Karpas-422 (cell line): ENCODE data around the gene ZNF804A. TPM values are rescaled to one million over a fixed set of nuclear protein-coding genes. Genes with fewer than 3 reads are reported as not detected.

Source experiments
- DNase-seq: peaks from one replicate; pipeline ENCODE4 v3.0.0-alpha.2; 2015
- H2AFZ ChIP-seq: fragments of 200-600 bp; sonication (generic); 2 replicates; pipeline ENCODE4 v1.6.1; 2014; ENCODE audit warnings: antibody characterized with exemption, low read length, mixed read lengths
- H3K27ac ChIP-seq: fragments of 200-600 bp; sonication (generic); 2 replicates; pipeline ENCODE4 v1.5.1; 2014; ENCODE audit warnings: mild to moderate bottlenecking, low read length, moderate library complexity
- H3K27me3 ChIP-seq: fragments of 200-600 bp; sonication (generic); 2 replicates; pipeline ENCODE4 v1.6.1; 2014; ENCODE audit warnings: low read length, mixed read lengths
- H3K36me3 ChIP-seq: fragments of 200-600 bp; sonication (generic); 2 replicates; pipeline ENCODE4 v1.6.1; 2014; ENCODE audit warnings: low read length, mixed read lengths; ENCODE audit not compliant: insufficient read depth
- H3K4me1 ChIP-seq: fragments of 200-600 bp; sonication (generic); 2 replicates; pipeline ENCODE4 v1.6.1; 2014; ENCODE audit warnings: mild to moderate bottlenecking, low read length, mixed read lengths
- H3K4me2 ChIP-seq: fragments of 200-600 bp; sonication (generic); 2 replicates; pipeline ENCODE4 v1.6.1; 2014; ENCODE audit warnings: low read length, low read depth, mild to moderate bottlenecking; ENCODE audit not compliant: poor library complexity, severe bottlenecking
- H3K4me3 ChIP-seq: fragments of 200-600 bp; sonication (generic); 2 replicates; pipeline ENCODE4 v1.5.1; 2014; ENCODE audit warnings: mild to moderate bottlenecking, antibody characterized with exemption, low read length, mixed read lengths
- H3K79me2 ChIP-seq: fragments of 200-600 bp; sonication (generic); 2 replicates; pipeline ENCODE4 v1.6.1; 2014; ENCODE audit warnings: mild to moderate bottlenecking, low read length, mixed read lengths
- H3K9ac ChIP-seq: fragments of 200-600 bp; sonication (generic); 2 replicates; pipeline ENCODE4 v1.6.0; 2014; ENCODE audit warnings: low read length
- H3K9me2 ChIP-seq: fragments of 200-600 bp; sonication (generic), shearing (Covaris generic); replicated peaks from 2 replicates; pipeline ENCODE4 v1.6.0; 2014; ENCODE audit warnings: mild to moderate bottlenecking, low read length, moderate library complexity; ENCODE audit not compliant: insufficient read depth
- H3K9me3 ChIP-seq: fragments of 300-700, 200-600 bp; sonication (generic); 2 replicates; pipeline ENCODE4 v1.6.1; 2014; ENCODE audit warnings: low read length, mixed read lengths
- H4K20me1 ChIP-seq: fragments of 200-600 bp; sonication (generic); 2 replicates; pipeline ENCODE4 v1.6.1; 2014; ENCODE audit warnings: mild to moderate bottlenecking, antibody characterized with exemption, low read length, low read depth; ENCODE audit not compliant: insufficient read depth
- total RNA-seq: library from RNA; depleted of rRNA; stranded (reverse); fragments of >200 nt; shearing (Covaris generic); gene quantifications from 2 replicates; pipeline ENCODE4 v1.2.3, GENCODE V29; 2014; ENCODE audit warnings: low replicate concordance

ZNF804A gene
- total RNA-seq, 1 experiment from 2014 or later, result 27.8 TPM

- H3K36me3 ChIP-seq, result no peaks in the 10 kb centered on the region
- no peak overlapping the region for H3K4me3 ChIP-seq
- H2AFZ ChIP-seq, result no peak overlapping the region
- no peaks in the 10 kb centered on the region for H3K9me2 ChIP-seq
- H3K27ac ChIP-seq, result no peak overlapping the region
- H4K20me1 ChIP-seq, result no peaks in the 10 kb centered on the region
- no peaks in the 10 kb centered on the region for H3K4me1 ChIP-seq
- H3K79me2 ChIP-seq, result no peaks in the 10 kb centered on the region
- no peaks in the 10 kb centered on the region for H3K9me3 ChIP-seq
- no peak for DNase-seq
- no peak overlapping the region for H3K4me2 ChIP-seq
- no peaks in the 10 kb centered on the region for H3K27me3 ChIP-seq
- no peak overlapping the region for H3K9ac ChIP-seq
These were observed 35.8 kb upstream of the ZNF804A start for GRCh38 chr2:184562532-184562931.

DNA sequence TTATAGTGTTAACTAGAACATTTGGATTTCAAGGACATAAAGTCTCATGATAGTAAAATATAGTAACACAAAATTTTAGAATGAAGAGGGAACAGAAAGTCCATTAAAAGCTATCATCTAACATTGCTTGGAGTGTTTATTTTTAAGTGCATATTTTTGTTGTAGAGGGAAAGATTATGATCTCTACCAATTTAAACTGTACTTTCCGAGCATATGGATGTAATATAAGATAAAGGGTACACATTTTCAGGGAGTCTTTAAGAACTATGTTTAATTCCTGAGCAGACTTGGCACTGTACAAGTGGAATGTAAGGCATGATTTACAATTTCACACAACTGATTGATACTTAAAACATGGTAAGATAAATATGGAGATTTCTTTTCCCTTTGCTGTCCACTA lies 34.2 kb upstream of the ZNF804A start:
- Histone ChIP-seq H2AFZ (no peak overlapping the region), H3K9me3 (no peaks in the 10 kb centered on the region), H3K9ac (no peak overlapping the region), H4K20me1 (no peaks in the 10 kb centered on the region), H3K36me3 (no peaks in the 10 kb centered on the region), H3K79me2 (no peaks in the 10 kb centered on the region), H3K4me2 (no peak overlapping the region), H3K27me3 (no peaks in the 10 kb centered on the region), H3K9me2 (no peaks in the 10 kb centered on the region), H3K27ac (no peak overlapping the region), H3K4me1 (no peaks in the 10 kb centered on the region), H3K4me3 (no peak overlapping the region)
- DNase-seq, result no peak

DNA sequence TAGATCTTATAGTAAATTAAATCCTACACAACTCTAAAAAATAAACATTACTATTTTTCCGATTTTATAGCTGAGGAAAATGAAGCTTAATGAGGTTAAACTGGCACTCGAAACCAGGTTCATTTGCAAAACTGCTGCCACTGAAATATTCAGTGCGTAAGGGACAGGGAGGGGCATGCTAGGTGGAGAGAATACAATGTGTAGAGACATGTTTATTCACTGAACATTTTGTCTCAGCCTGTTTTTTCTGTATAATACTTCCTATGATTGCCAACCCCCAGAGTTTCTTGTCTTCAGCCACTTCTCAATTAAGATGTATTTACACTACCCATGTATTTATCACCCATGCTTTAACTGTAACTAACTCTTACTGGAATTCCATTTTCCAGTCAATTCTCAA lies 31.6 kb upstream of the ZNF804A start:
- DNase-seq, result no peak
- Histone ChIP-seq H3K4me2 (no peak overlapping the region), H3K36me3 (no peaks in the 10 kb centered on the region), H3K9ac (no peak overlapping the region), H3K9me3 (no peaks in the 10 kb centered on the region), H2AFZ (no peak overlapping the region), H4K20me1 (no peaks in the 10 kb centered on the region), H3K4me3 (no peak overlapping the region), H3K27me3 (no peaks in the 10 kb centered on the region), H3K9me2 (no peaks in the 10 kb centered on the region), H3K79me2 (no peaks in the 10 kb centered on the region), H3K27ac (no peak overlapping the region), H3K4me1 (no peaks in the 10 kb centered on the region)

- Histone ChIP-seq H3K36me3 (no peaks in the 10 kb centered on the region), H3K4me1 (no peaks in the 10 kb centered on the region), H2AFZ (no peak overlapping the region), H3K4me2 (no peak overlapping the region), H3K9me3 (no peaks in the 10 kb centered on the region), H4K20me1 (no peaks in the 10 kb centered on the region; the same call in 1 of the 2 replicates), H3K9ac (no peak overlapping the region), H3K27ac (no peak overlapping the region), H3K9me2 (no peaks in the 10 kb centered on the region), H3K27me3 (no peaks in the 10 kb centered on the region), H3K79me2 (no peaks in the 10 kb centered on the region), H3K4me3 (no peak overlapping the region)
- DNase-seq, result no peak
These were observed 21.3 kb upstream of the ZNF804A start for GRCh38 chr2:184577056-184577455.

DNA sequence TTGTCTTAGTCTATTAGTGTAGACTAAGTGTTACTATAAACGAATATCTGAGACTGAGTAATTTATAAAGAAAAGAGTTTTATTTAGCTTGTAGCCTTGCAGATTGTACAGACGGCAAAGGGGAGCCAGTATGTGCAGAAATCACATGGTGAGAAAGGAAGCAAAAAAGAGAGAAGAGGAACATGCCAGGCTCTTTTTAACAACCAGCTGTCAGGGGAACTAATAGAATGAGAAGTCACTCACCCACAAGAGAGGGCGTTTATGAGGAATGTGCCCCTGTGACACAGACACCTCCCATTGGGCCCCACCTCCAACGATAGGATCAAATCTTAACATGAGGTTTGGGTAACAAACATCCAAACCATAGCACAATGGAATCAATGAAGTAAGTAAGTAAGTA lies 20.6 kb upstream of the ZNF804A start:
- Histone ChIP-seq H3K4me3 (no peak overlapping the region), H3K79me2 (no peaks in the 10 kb centered on the region), H3K27ac (no peak overlapping the region), H3K4me2 (no peak overlapping the region), H3K9me2 (no peaks in the 10 kb centered on the region), H2AFZ (no peak overlapping the region), H3K9ac (no peak overlapping the region), H3K36me3 (no peaks in the 10 kb centered on the region), H3K9me3 (no peaks in the 10 kb centered on the region), H4K20me1 (no peaks in the 10 kb centered on the region), H3K27me3 (no peaks in the 10 kb centered on the region), H3K4me1 (no peaks in the 10 kb centered on the region)
- DNase-seq, result no peak

GRCh38 chr2:184579226-184579625 lies 19.1 kb upstream of the ZNF804A start:
- Histone ChIP-seq H3K36me3 (no peaks in the 10 kb centered on the region), H2AFZ (no peak overlapping the region), H3K4me1 (no peaks in the 10 kb centered on the region), H3K27ac (no peak overlapping the region), H3K9ac (no peak overlapping the region), H3K27me3 (no peaks in the 10 kb centered on the region; the same call in 1 of the 2 replicates), H3K79me2 (no peaks in the 10 kb centered on the region), H3K4me3 (no peak overlapping the region), H3K4me2 (no peak overlapping the region), H4K20me1 (no peaks in the 10 kb centered on the region), H3K9me3 (no peaks in the 10 kb centered on the region), H3K9me2 (no peaks in the 10 kb centered on the region)
- DNase-seq, result no peak

- no peaks in the 10 kb centered on the region for H3K79me2 ChIP-seq
- H3K27ac ChIP-seq, result no peak overlapping the region
- H3K27me3 ChIP-seq, result no peaks in the 10 kb centered on the region; the same call in 1 of the 2 replicates
- H3K36me3 ChIP-seq, result no peaks in the 10 kb centered on the region
- no peaks in the 10 kb centered on the region for H3K4me1 ChIP-seq
- no peaks in the 10 kb centered on the region for H4K20me1 ChIP-seq
- no peak overlapping the region for H3K4me3 ChIP-seq
- H3K9ac ChIP-seq, result no peak overlapping the region
- no peaks in the 10 kb centered on the region for H3K9me2 ChIP-seq
- no peak overlapping the region for H3K4me2 ChIP-seq
- no peak overlapping the region for H2AFZ ChIP-seq
- H3K9me3 ChIP-seq, result no peaks in the 10 kb centered on the region
- DNase-seq, result no peak
These were observed 16.9 kb upstream of the ZNF804A start for GRCh38 chr2:184581391-184581790.

- no peak for DNase-seq
- no peak overlapping the region for H3K4me3 ChIP-seq
These were observed 9.1 kb upstream of the ZNF804A start for GRCh38 chr2:184589261-184589660.

More at GRCh38 chr2:184589261-184589660, 9.1 kb upstream of the ZNF804A start:
- Histone ChIP-seq H3K27me3 (no peaks in the 10 kb centered on the region), H2AFZ (no peak overlapping the region), H4K20me1 (no peaks in the 10 kb centered on the region), H3K9me3 (no peaks in the 10 kb centered on the region), H3K4me1 (no peaks in the 10 kb centered on the region), H3K4me2 (no peak overlapping the region), H3K36me3 (no peaks in the 10 kb centered on the region), H3K79me2 (no peaks in the 10 kb centered on the region), H3K9me2 (no peaks in the 10 kb centered on the region), H3K9ac (no peak overlapping the region), H3K27ac (no peak overlapping the region)
